NB4 (cell line): Measurements from ENCODE around the gene CACNA1D.

ENCODE experiments used
- MYC ChIP-seq: IDR thresholded peaks from 2 replicates; pipeline ENCODE4 v1.6.1; 2011; ENCODE audit warnings: low read depth, low read length
- POLR2A ChIP-seq: IDR thresholded peaks from 2 replicates; pipeline ENCODE4 v1.6.1; 2011; ENCODE audit warnings: mild to moderate bottlenecking; ENCODE audit not compliant: insufficient read length; ENCODE audit errors: extremely low read depth
- TF ChIP-seq, protein P1 (sequence below): IDR thresholded peaks from one replicate; pipeline ENCODE4 v1.5.1; 2012; ENCODE audit warnings: low read depth, low read length
- TF ChIP-seq, protein P2 (sequence below): IDR thresholded peaks from 2 replicates; pipeline ENCODE4 v1.6.1; 2011; ENCODE audit warnings: low read depth, low read length

DNA sequence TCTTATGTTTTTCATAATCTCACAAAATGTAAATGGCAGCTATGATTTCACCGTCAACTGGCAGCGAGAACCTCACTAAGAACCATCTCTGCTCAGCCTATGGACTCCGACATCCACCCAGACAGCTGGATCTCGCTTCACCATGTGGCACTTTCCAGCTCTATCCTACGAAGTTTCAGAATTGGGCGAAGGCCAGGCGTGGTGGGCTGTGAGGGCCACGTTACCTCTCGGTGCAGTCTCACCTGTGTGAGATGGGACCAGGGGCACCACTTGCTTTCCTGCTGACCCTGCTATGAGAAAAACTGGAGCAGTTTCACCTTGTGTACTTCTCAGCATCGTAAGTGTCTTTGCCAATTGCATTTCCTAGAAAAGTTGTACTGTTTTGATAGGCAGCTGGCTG, 319.5 kb downstream of the CACNA1D start:
- TF ChIP-seq POLR2A (no peak), MYC (no peak)
- TF ChIP-seq, protein P1, sequence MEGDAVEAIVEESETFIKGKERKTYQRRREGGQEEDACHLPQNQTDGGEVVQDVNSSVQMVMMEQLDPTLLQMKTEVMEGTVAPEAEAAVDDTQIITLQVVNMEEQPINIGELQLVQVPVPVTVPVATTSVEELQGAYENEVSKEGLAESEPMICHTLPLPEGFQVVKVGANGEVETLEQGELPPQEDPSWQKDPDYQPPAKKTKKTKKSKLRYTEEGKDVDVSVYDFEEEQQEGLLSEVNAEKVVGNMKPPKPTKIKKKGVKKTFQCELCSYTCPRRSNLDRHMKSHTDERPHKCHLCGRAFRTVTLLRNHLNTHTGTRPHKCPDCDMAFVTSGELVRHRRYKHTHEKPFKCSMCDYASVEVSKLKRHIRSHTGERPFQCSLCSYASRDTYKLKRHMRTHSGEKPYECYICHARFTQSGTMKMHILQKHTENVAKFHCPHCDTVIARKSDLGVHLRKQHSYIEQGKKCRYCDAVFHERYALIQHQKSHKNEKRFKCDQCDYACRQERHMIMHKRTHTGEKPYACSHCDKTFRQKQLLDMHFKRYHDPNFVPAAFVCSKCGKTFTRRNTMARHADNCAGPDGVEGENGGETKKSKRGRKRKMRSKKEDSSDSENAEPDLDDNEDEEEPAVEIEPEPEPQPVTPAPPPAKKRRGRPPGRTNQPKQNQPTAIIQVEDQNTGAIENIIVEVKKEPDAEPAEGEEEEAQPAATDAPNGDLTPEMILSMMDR = no peak
- TF ChIP-seq, protein P2, sequence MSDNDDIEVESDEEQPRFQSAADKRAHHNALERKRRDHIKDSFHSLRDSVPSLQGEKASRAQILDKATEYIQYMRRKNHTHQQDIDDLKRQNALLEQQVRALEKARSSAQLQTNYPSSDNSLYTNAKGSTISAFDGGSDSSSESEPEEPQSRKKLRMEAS = no peak
